HCT116 (cell line): ENCODE measurements around the gene STIM2. TPM values are rescaled to one million over a fixed set of nuclear protein-coding genes. Genes with fewer than 3 reads are reported as not detected.
"Not testable (repeated sequence)": the region's sequence is repeated elsewhere in the genome, so short reads cannot be mapped to it uniquely, and the experiment has no call there.

Source experiments
- ATAC-seq: fragments of 200-7000 bp; cut with Tn5 transposase; 2 replicates; pipeline ENCODE4 v1.9.1; 2020; ENCODE audit warnings: mild to moderate bottlenecking, moderate library complexity
- BruUV-seq: library from RNA; stranded (reverse); fragments of 400-500 nt; replicated peaks from 2 replicates; lab custom pipeline; 2021; lab: Mats Ljungman, UMichigan
- CTCF ChIA-PET: fragments of 300-600 bp; sonication (Branson Sonifier 250); formaldehyde crosslinking; loops from one replicate; lab custom pipeline; 2021; ENCODE audit warnings: antibody characterized with exemption; lab: Charles Lee
- POLR2A ChIA-PET: fragments of 300-600, 350-600 bp; sonication (Branson Sonifier 250); formaldehyde crosslinking; loops from one replicate; lab custom pipeline; 2021; ENCODE audit warnings: antibody characterized with exemption; lab: Charles Lee
- RAD21 ChIA-PET, 2 experiments: fragments of 300-600 bp; sonication (Branson Sonifier 250); formaldehyde crosslinking; loops; one replicate each; lab custom pipeline; 2023; ENCODE audit warnings: low total read pairs in 2 of 2; ENCODE audit not compliant: uncharacterized antibody in 2 of 2, unreplicated experiment in 2 of 2, low non-redundant PET in 1 of 2; lab: Charles Lee
- DNase-seq: peaks from one replicate; pipeline ENCODE4 v3.0.0-alpha.2; 2010; ENCODE audit warnings: low read depth, low spot score
- H2AFZ ChIP-seq: fragments of 200-600 bp; shearing (Covaris generic), sonication (generic); 2 replicates; pipeline ENCODE4 v1.6.1; 2017; ENCODE audit warnings: low read depth, mixed run types, mixed read lengths, antibody characterized with exemption, low read length; ENCODE audit not compliant: poor library complexity, severe bottlenecking
- H3K27ac ChIP-seq: 2 replicates; pipeline ENCODE4 v1.5.1; 2012; ENCODE audit warnings: low read depth, low read length
- H3K27me3 ChIP-seq: fragments of 200-600 bp; sonication (generic); 2 replicates; pipeline ENCODE4 v1.6.1; 2016; ENCODE audit warnings: mixed run types, low read length, mixed read lengths; ENCODE audit not compliant: insufficient read depth
- H3K36me3 ChIP-seq, 2 experiments: fragments of 200-500 bp in 1 of 2; fragments of 200-600 bp in 1 of 2; sonication (Bioruptor generic) in 1 of 2; sonication (generic) in 1 of 2; 2 replicates each; pipeline versions ENCODE4 v1.5.1 to v1.6.1; 2014 to 2016; ENCODE audit warnings: low read length in 2 of 2, inconsistent platforms in 1 of 2, mixed read lengths in 1 of 2, mixed run types in 1 of 2; ENCODE audit not compliant: insufficient read depth in 2 of 2, control insufficient read depth in 1 of 2
- H3K4me1 ChIP-seq, 2 experiments: fragments of 200-600 bp in 1 of 2; sonication (generic) in 1 of 2; 2 replicates each; pipeline versions ENCODE4 v1.5.1 to v1.6.1; 2012 to 2017; ENCODE audit warnings: low read length in 2 of 2, inconsistent platforms in 1 of 2, mild to moderate bottlenecking in 1 of 2, mixed read lengths in 1 of 2, mixed run types in 1 of 2, moderate library complexity in 1 of 2; ENCODE audit not compliant: insufficient read depth in 2 of 2, control insufficient read depth in 1 of 2
- H3K4me2 ChIP-seq: fragments of 200-600 bp; sonication (generic); 2 replicates; pipeline ENCODE4 v1.6.1; 2017; ENCODE audit warnings: mixed run types, low read length, mixed read lengths
- H3K4me3 ChIP-seq, 2 experiments: fragments of 200-600 bp in 1 of 2; sonication (generic) in 1 of 2; replicated peaks in 1 of 2; 2 replicates each; pipeline ENCODE4 v1.5.1; 2011 to 2016; ENCODE audit warnings: low read length in 2 of 2, control low read depth in 1 of 2, low read depth in 1 of 2, mild to moderate bottlenecking in 1 of 2, mixed read lengths in 1 of 2, mixed run types in 1 of 2
- H3K79me2 ChIP-seq: fragments of 200-600 bp; sonication (generic); 2 replicates; pipeline ENCODE4 v1.6.1; 2017; ENCODE audit warnings: mild to moderate bottlenecking, mixed run types, low read length, moderate library complexity, mixed read lengths; ENCODE audit not compliant: insufficient read depth
- H3K9ac ChIP-seq: fragments of 200-600 bp; sonication (generic); 2 replicates; pipeline ENCODE4 v1.6.1; 2016; ENCODE audit warnings: low read length, mixed read lengths
- H3K9me2 ChIP-seq: fragments of 200-600 bp; sonication (generic), shearing (Covaris generic); 2 replicates; pipeline ENCODE4 v1.6.1; 2017; ENCODE audit warnings: mixed run types, mild to moderate bottlenecking, moderate library complexity; ENCODE audit not compliant: insufficient read depth
- H3K9me3 ChIP-seq, 2 experiments: fragments of 200-500 bp in 1 of 2; fragments of 200-600 bp in 1 of 2; sonication (Bioruptor generic) in 1 of 2; sonication (generic) in 1 of 2; 2 replicates each; pipeline ENCODE4 v1.6.1; 2014 to 2017; ENCODE audit warnings: low read length in 2 of 2, mixed read lengths in 2 of 2, inconsistent platforms in 1 of 2, low read depth in 1 of 2, mild to moderate bottlenecking in 1 of 2, mixed run types in 1 of 2, moderate library complexity in 1 of 2; ENCODE audit not compliant: control insufficient read depth in 1 of 2, insufficient read depth in 1 of 2
- H4K20me1 ChIP-seq: fragments of 200-600 bp; sonication (generic), shearing (Covaris generic); 2 replicates; pipeline ENCODE4 v1.6.1; 2017; ENCODE audit warnings: mixed run types, mild to moderate bottlenecking, moderate library complexity; ENCODE audit not compliant: insufficient read depth
- CBX3 ChIP-seq: IDR thresholded peaks from 2 replicates; pipeline ENCODE4 v1.6.1; 2012; ENCODE audit warnings: low read depth
- EGR1 ChIP-seq: IDR thresholded peaks from 2 replicates; pipeline ENCODE4 v1.6.1; 2012; ENCODE audit warnings: low read depth
- EZH2 ChIP-seq: fragments of 200-600 bp; sonication (generic); IDR thresholded peaks from 2 replicates; pipeline ENCODE4 v1.6.1; 2017; ENCODE audit warnings: antibody characterized with exemption, mixed run types
- EZH2phosphoT487 ChIP-seq: fragments of 200-600 bp; IDR thresholded peaks from 2 replicates; pipeline ENCODE4 v1.6.1; 2018; ENCODE audit warnings: antibody characterized with exemption, borderline replicate concordance
- FOSL1 ChIP-seq: IDR thresholded peaks from 2 replicates; pipeline ENCODE4 v1.6.1; 2012; ENCODE audit warnings: low read depth
- JUND ChIP-seq: IDR thresholded peaks from 2 replicates; pipeline ENCODE4 v1.6.1; 2012
- POLR2A ChIP-seq: IDR thresholded peaks from 2 replicates; pipeline ENCODE4 v1.7.0; 2011; ENCODE audit warnings: borderline replicate concordance; ENCODE audit not compliant: insufficient read depth, insufficient read length; ENCODE audit errors: extremely low read depth
- POLR2AphosphoS5 ChIP-seq: IDR thresholded peaks from 2 replicates; pipeline ENCODE4 v1.6.1; 2011; ENCODE audit warnings: mild to moderate bottlenecking, low read depth, low read length, moderate library complexity
- RAD21 ChIP-seq: IDR thresholded peaks from 2 replicates; pipeline ENCODE4 v1.6.1; 2012; ENCODE audit warnings: low read depth, mild to moderate bottlenecking
- SRF ChIP-seq: IDR thresholded peaks from 2 replicates; pipeline ENCODE4 v1.6.1; 2012; ENCODE audit warnings: low read depth
- TCF7L2 ChIP-seq: IDR thresholded peaks from 2 replicates; pipeline ENCODE4 v1.7.0; 2011; ENCODE audit warnings: borderline replicate concordance, inconsistent platforms; ENCODE audit not compliant: insufficient read depth, insufficient read length; ENCODE audit errors: extremely low read depth
- YY1 ChIP-seq: IDR thresholded peaks from 2 replicates; pipeline ENCODE4 v1.6.1; 2011; ENCODE audit warnings: low read length, low read depth, moderate library complexity, mild to moderate bottlenecking; ENCODE audit not compliant: insufficient replicate concordance; ENCODE audit errors: extremely low read depth
- ZFX ChIP-seq: fragments of 450-650 bp; IDR thresholded peaks from 2 replicates; pipeline ENCODE4 v1.6.1; 2017
- intact Hi-C: fragments of 100-400 bp; cut with micrococcal nuclease; formaldehyde crosslinking; loops from 2 replicates; pipeline ENCODE4 v1.10.0; 2022
- total RNA-seq: library from RNA; stranded (reverse); gene quantifications from one replicate; pipeline ENCODE4 v1.2.1, GENCODE V29; 2021; ENCODE audit not compliant: unreplicated experiment
- TF ChIP-seq, protein P1 (sequence below): IDR thresholded peaks from 2 replicates; pipeline ENCODE4 v1.6.1; 2012
- TF ChIP-seq, protein P2 (sequence below): IDR thresholded peaks from 2 replicates; pipeline ENCODE4 v1.6.1; 2012; ENCODE audit warnings: low read depth
- TF ChIP-seq, protein P3 (sequence below), 3 experiments: fragments of 200-600 bp in 1 of 3; sonication (generic) in 1 of 3; IDR thresholded peaks in 2 of 3; conservative IDR thresholded peaks in 1 of 3; 2 replicates each; pipeline ENCODE4 v1.5.1; 2012 to 2017; ENCODE audit warnings: low read depth in 2 of 3, low read length in 2 of 3, antibody characterized with exemption in 1 of 3, borderline replicate concordance in 1 of 3, control low read depth in 1 of 3, mild to moderate bottlenecking in 1 of 3, mixed read lengths in 1 of 3, mixed run types in 1 of 3, moderate library complexity in 1 of 3; ENCODE audit not compliant: insufficient read depth in 1 of 3
- TF ChIP-seq, protein P4 (sequence below): IDR thresholded peaks from 2 replicates; pipeline ENCODE4 v1.6.1; 2012

STIM2 gene
- total RNA-seq, 1 experiment from 2014 or later = 65.9 TPM

DNA sequence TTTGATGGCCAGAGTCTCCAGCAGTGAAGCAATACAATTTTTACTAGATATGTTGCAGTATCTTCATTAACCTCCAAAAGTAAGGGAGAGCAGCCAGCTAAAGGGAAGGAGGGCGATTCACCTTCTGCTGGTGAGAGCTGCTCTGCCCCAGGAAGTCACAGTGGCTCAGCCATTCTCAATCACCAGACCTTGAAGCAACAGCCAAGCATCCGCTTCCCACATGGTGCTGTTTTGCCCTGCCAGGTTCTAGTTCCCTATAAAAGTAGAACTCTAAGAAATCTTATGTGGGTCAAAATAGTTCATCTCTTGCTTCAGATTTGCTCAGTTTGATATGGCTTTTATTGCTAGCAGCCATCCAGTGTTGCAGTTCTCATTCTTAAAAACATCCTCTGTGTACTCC is 166.8 kb downstream of the STIM2 start:
- no peak for TF ChIP-seq EGR1
- TF ChIP-seq YY1 = no peak
- TF ChIP-seq FOSL1 = no peak
- TF ChIP-seq SRF = no peak
- TF ChIP-seq, protein P1, sequence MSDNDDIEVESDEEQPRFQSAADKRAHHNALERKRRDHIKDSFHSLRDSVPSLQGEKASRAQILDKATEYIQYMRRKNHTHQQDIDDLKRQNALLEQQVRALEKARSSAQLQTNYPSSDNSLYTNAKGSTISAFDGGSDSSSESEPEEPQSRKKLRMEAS = no peak
- no peak for TF ChIP-seq TCF7L2
- TF ChIP-seq, protein P2, sequence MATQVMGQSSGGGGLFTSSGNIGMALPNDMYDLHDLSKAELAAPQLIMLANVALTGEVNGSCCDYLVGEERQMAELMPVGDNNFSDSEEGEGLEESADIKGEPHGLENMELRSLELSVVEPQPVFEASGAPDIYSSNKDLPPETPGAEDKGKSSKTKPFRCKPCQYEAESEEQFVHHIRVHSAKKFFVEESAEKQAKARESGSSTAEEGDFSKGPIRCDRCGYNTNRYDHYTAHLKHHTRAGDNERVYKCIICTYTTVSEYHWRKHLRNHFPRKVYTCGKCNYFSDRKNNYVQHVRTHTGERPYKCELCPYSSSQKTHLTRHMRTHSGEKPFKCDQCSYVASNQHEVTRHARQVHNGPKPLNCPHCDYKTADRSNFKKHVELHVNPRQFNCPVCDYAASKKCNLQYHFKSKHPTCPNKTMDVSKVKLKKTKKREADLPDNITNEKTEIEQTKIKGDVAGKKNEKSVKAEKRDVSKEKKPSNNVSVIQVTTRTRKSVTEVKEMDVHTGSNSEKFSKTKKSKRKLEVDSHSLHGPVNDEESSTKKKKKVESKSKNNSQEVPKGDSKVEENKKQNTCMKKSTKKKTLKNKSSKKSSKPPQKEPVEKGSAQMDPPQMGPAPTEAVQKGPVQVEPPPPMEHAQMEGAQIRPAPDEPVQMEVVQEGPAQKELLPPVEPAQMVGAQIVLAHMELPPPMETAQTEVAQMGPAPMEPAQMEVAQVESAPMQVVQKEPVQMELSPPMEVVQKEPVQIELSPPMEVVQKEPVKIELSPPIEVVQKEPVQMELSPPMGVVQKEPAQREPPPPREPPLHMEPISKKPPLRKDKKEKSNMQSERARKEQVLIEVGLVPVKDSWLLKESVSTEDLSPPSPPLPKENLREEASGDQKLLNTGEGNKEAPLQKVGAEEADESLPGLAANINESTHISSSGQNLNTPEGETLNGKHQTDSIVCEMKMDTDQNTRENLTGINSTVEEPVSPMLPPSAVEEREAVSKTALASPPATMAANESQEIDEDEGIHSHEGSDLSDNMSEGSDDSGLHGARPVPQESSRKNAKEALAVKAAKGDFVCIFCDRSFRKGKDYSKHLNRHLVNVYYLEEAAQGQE = no peak
- no peak for TF ChIP-seq EZH2phosphoT487
- TF ChIP-seq, protein P3, sequence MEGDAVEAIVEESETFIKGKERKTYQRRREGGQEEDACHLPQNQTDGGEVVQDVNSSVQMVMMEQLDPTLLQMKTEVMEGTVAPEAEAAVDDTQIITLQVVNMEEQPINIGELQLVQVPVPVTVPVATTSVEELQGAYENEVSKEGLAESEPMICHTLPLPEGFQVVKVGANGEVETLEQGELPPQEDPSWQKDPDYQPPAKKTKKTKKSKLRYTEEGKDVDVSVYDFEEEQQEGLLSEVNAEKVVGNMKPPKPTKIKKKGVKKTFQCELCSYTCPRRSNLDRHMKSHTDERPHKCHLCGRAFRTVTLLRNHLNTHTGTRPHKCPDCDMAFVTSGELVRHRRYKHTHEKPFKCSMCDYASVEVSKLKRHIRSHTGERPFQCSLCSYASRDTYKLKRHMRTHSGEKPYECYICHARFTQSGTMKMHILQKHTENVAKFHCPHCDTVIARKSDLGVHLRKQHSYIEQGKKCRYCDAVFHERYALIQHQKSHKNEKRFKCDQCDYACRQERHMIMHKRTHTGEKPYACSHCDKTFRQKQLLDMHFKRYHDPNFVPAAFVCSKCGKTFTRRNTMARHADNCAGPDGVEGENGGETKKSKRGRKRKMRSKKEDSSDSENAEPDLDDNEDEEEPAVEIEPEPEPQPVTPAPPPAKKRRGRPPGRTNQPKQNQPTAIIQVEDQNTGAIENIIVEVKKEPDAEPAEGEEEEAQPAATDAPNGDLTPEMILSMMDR (IDR thresholded peaks at IDR 0.05 in 2 of 3, conservative IDR thresholded peaks at IDR 0.05 in 1 of 3; ENCODE audit: borderline replicate concordance in 1 of 3, insufficient read depth in 1 of 3, low read depth in 2 of 3, low read length in 2 of 3) = no peak
- TF ChIP-seq RAD21 = no peak
- TF ChIP-seq POLR2AphosphoS5 = no peak
- TF ChIP-seq, protein P4, sequence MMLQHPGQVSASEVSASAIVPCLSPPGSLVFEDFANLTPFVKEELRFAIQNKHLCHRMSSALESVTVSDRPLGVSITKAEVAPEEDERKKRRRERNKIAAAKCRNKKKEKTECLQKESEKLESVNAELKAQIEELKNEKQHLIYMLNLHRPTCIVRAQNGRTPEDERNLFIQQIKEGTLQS = no peak
- no peak for TF ChIP-seq JUND
- TF ChIP-seq ZFX = no peak
- TF ChIP-seq EZH2 = no peak
- TF ChIP-seq CBX3 = no peak
- TF ChIP-seq POLR2A = no peak
- TF ChIP-seq, all 23 proteins: peak for 0
- CTCF ChIA-PET = no interaction called here
- no peaks in the 10 kb centered on the region for H4K20me1 ChIP-seq
- H3K4me1 ChIP-seq = no peaks in the 10 kb centered on the region
- H3K36me3 ChIP-seq = peaks cover 0 to 3% of the 10 kb centered on the region in 2 experiments; a peak in 2 of 4 replicates
- RAD21 ChIA-PET = no interaction called here
- no TSS peak for BruUV-seq
- no peaks in the 10 kb centered on the region for H3K9me2 ChIP-seq
- no peak for ATAC-seq
- intact Hi-C loops = no loop called here
- H3K79me2 ChIP-seq = no peaks in the 10 kb centered on the region
- POLR2A ChIA-PET = no interaction called here
- H3K27me3 ChIP-seq = no peaks in the 10 kb centered on the region
- H3K9ac ChIP-seq = no peak overlapping the region
- no peak overlapping the region for H3K4me2 ChIP-seq
- H3K27ac ChIP-seq = no peak overlapping the region
- DNase-seq = no peak
- H2AFZ ChIP-seq = no peak overlapping the region
- no peak overlapping the region for H3K4me3 ChIP-seq
- no peaks in the 10 kb centered on the region for H3K9me3 ChIP-seq

DNA sequence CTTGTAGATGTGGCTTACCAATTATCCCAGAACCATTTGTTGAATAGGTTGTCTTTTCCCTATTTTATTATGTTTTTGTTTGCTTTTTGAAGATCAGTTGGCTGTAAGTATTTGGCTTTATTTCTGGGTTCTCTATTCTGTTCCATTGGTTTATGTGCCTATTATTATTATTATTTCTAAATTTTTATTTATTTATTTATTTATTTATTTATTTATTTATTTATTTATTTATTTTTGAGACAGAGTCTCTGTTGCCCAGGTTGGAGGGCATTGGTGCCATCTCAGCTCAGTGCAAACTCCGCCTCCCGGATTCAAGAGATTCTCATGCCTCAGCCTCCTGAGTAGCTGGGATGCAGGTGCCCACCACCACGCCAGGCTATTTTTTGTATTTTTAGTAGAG is 174.5 kb downstream of the STIM2 start:
- H3K4me1 ChIP-seq, H3K4me3 ChIP-seq, H4K20me1 ChIP-seq, POLR2A ChIA-PET, H3K9ac ChIP-seq, BruUV-seq, H3K36me3 ChIP-seq, H3K9me3 ChIP-seq, ATAC-seq, CTCF ChIA-PET, H2AFZ ChIP-seq, RAD21 ChIA-PET, H3K4me2 ChIP-seq, H3K9me2 ChIP-seq, H3K27me3 ChIP-seq, H3K79me2 ChIP-seq, DNase-seq, H3K27ac ChIP-seq, intact Hi-C loops: not testable (repeated sequence)
